Upper lobe of left lung (tissue), 6 donors: ENCODE results near the gene BUB3. TPM values are rescaled to one million over a fixed set of nuclear protein-coding genes. Genes with fewer than 3 reads are reported as not detected.

Experiments used
- ATAC-seq, 2 donors: fragments of 200-7000 bp; cut with Tn5 transposase; one replicate each; pipeline ENCODE4 v1.9.1; 2022; ENCODE audit warnings: mild to moderate bottlenecking in 2 of 2, moderate library complexity in 2 of 2; ENCODE audit not compliant: low FRiP score in 2 of 2
- DNase-seq, 2 donors: peaks; one replicate each; pipeline ENCODE4 v3.0.0-alpha.2; 2019 to 2020
- H3K27ac ChIP-seq, 4 donors: fragments of 200-600 bp; sonication (generic); one replicate each; pipeline ENCODE4 v1.5.1; 2016 to 2019
- H3K27me3 ChIP-seq, 4 donors: fragments of 200-600 bp; sonication (generic); one replicate each; pipeline ENCODE4 v1.5.1; 2017 to 2019
- H3K36me3 ChIP-seq, 4 donors: fragments of 200-600 bp; sonication (generic); one replicate each; pipeline ENCODE4 v1.5.1; 2016 to 2019
- H3K4me1 ChIP-seq, 4 donors: fragments of 200-600 bp; sonication (generic); one replicate each; pipeline ENCODE4 v1.5.1; 2018 to 2019
- H3K4me3 ChIP-seq, 4 donors: fragments of 200-600 bp; sonication (generic); one replicate each; pipeline ENCODE4 v1.5.1; 2017 to 2019; ENCODE audit warnings: mild to moderate bottlenecking in 2 of 4, moderate library complexity in 1 of 4
- H3K9me3 ChIP-seq, 4 donors: fragments of 200-600 bp; sonication (generic); one replicate each; pipeline ENCODE4 v1.5.1; 2018 to 2019
- EP300 ChIP-seq, 4 donors: sonication (generic); formaldehyde crosslinking; IDR thresholded peaks; one replicate each; pipeline ENCODE4 v1.5.1; 2017; ENCODE audit warnings: antibody characterized with exemption in 4 of 4, control low read depth in 2 of 4
- POLR2A ChIP-seq, 4 donors: fragments of 450-650 bp; IDR thresholded peaks; one replicate each; pipeline ENCODE4 v1.5.1; 2016 to 2017; ENCODE audit warnings: antibody characterized with exemption in 4 of 4, mild to moderate bottlenecking in 2 of 4
- POLR2AphosphoS5 ChIP-seq, 2 donors: sonication (generic); formaldehyde crosslinking; IDR thresholded peaks; one replicate each; pipeline ENCODE4 v1.5.1; 2017; ENCODE audit warnings: antibody characterized with exemption in 2 of 2
- WGBS, 2 donors: methylation state at CpG; one replicate each; pipeline ENCODE4 v1.1.5; 2017 to 2018; 5-methylcytosine and 5-hydroxymethylcytosine counted together
- total RNA-seq, 6 donors: library from RNA; depleted of rRNA in 4 of 6; stranded (reverse); fragments of >200 nt in 4 of 6; gene quantifications; one replicate each; pipeline versions ENCODE4 v1.1.0 to v1.2.1, GENCODE V29; 2016 to 2021
- TF ChIP-seq, protein P1 (sequence below), 6 experiments: fragments of 450-650 bp in 4 of 6; fragments of 200-600 bp in 2 of 6; sonication (generic) in 2 of 6; IDR thresholded peaks; one replicate each; pipeline ENCODE4 v1.5.1; 2016 to 2019; ENCODE audit warnings: antibody characterized with exemption in 6 of 6
- donor health status: DM: no; HTN: no; CAD: no; lungs with moderate emphysema.
- donor health status: DM: no; HTN: yes; CAD: no; lungs with severe emphysema.

BUB3 gene
- total RNA-seq, 6 donors from 2014 or later: 41.0 to 138 (median 52.4) TPM

DNA sequence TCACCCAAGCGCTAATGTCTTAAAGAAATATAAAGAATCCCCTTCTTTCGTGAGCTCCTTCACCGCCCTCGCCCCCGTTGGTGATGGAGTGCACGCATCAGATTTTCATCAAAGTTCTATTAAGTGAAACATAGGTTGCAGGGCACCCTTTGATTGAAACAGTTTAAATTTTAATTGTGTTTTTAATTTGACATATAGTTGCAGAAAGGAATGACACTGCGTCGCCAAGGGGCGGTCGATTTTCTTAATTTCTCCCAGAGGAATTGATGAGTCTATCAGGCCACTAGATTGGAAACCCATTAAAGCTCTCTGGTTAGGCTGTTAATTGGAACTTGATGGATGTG, 10.4 kb upstream of the BUB3 start:
- DNase-seq (no peak), ATAC-seq (no peak)
- Histone ChIP-seq H3K9me3 (no peaks in the 10 kb centered on the region), H3K4me3 (no peak overlapping the region), H3K36me3 (no peaks in the 10 kb centered on the region), H3K4me1 (peaks cover 18 to 69% (median 40%) of the 10 kb centered on the region in 4 donors), H3K27me3 (peaks cover 0 to 99% (median 66%) of the 10 kb centered on the region in 4 donors), H3K27ac (no peak overlapping the region)
- WGBS, 2 donors: 11 to 14% methylated on average over 10 of the region's 10 CpGs
- TF ChIP-seq POLR2AphosphoS5 (IDR thresholded peaks at IDR 0.05) (no peak), EP300 (IDR thresholded peaks at IDR 0.05) (no peak), POLR2A (IDR thresholded peaks at IDR 0.05) (no peak)
- TF ChIP-seq, protein P1, sequence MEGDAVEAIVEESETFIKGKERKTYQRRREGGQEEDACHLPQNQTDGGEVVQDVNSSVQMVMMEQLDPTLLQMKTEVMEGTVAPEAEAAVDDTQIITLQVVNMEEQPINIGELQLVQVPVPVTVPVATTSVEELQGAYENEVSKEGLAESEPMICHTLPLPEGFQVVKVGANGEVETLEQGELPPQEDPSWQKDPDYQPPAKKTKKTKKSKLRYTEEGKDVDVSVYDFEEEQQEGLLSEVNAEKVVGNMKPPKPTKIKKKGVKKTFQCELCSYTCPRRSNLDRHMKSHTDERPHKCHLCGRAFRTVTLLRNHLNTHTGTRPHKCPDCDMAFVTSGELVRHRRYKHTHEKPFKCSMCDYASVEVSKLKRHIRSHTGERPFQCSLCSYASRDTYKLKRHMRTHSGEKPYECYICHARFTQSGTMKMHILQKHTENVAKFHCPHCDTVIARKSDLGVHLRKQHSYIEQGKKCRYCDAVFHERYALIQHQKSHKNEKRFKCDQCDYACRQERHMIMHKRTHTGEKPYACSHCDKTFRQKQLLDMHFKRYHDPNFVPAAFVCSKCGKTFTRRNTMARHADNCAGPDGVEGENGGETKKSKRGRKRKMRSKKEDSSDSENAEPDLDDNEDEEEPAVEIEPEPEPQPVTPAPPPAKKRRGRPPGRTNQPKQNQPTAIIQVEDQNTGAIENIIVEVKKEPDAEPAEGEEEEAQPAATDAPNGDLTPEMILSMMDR (IDR thresholded peaks at IDR 0.05): no peak

DNA sequence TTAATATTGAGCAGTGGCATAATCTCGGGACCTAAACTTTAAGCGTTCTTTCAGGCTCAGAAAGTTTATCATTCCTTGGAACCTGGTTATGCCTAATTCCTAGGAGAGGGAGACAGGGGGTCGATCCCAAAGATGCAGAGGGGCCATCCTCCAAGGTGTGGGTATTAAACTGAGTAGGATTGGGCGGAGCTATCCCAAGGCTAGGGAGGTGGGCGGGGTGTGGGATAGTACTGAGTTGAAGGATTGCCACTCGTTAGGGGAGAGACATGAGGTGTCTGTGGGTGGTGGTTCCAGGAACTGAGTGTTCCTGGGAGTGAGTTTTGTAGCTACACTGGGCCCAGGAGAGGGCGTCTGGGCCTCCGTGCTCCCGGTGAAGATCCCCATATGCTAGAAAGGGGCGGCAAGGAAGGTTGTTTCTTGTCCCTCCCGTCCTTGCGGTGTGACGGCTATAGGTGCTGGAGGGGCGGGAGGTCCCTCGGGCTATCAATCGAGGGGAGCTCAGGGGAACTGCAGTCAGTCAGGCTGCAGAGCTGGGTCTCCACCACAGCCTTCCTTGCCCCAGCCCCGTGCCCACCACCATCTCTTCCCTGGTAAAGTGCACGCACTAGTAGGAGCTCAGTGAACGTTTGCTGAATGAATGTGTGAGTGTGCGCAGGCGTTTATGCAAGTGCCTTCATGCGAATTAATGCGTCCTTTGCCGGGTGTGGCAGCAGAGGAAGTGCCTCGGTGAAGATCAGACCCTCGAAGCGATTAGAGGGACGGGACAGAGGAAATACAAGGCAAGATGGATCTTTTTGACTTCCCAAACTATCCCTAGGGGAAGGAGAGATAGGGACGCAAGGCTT, 9.3 kb upstream of the BUB3 start:
- Histone ChIP-seq H3K27ac (no peak overlapping the region), H3K36me3 (no peaks in the 10 kb centered on the region), H3K27me3 (peaks cover 2 to 98% (median 68%) of the 10 kb centered on the region in 4 donors), H3K4me1 (peaks cover 25 to 67% (median 44%) of the 10 kb centered on the region in 4 donors), H3K4me3 (no peak overlapping the region), H3K9me3 (no peaks in the 10 kb centered on the region)
- DNase-seq (no peak), ATAC-seq (peak in 1 of 2 donors; percentile 9)
- TF ChIP-seq, protein P1 (IDR thresholded peaks at IDR 0.05): no peak
- TF ChIP-seq EP300 (IDR thresholded peaks at IDR 0.05): no peak
- no peak for TF ChIP-seq POLR2A (IDR thresholded peaks at IDR 0.05)
- no peak for TF ChIP-seq POLR2AphosphoS5 (IDR thresholded peaks at IDR 0.05)
- WGBS, 2 donors: 4 to 6% methylated on average over 22 to 27 of the region's 29 CpGs

DNA sequence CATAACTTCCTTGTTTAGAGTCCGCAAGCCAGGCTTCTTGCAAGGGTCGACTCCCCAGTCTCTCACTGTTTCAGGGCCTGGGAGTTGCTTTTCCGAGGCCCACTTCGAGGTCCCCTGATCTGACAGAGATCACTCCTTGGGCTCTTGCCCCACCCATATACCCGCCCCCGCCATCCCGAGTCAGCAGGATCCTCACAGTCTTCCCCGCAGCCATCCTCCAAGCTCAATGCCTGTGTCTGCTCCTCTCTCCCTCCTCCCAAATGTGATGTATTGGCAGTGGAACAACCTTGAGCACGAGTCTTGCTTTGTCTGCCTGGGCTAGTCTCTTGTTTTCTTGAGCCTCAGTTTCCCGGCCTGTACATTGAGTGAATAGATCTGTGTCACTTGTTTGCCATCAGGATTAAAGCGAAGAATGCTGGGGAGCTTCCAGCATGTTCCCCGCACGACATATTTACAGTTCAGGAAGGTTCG, 8.6 kb upstream of the BUB3 start:
- H3K4me1 ChIP-seq: peaks cover 30 to 68% (median 46%) of the 10 kb centered on the region in 4 donors
- ATAC-seq: no peak
- 3 to 8% methylated on average over 12 to 14 of the region's 14 CpGs for WGBS, 2 donors
- TF ChIP-seq EP300 (IDR thresholded peaks at IDR 0.05) (no peak), POLR2AphosphoS5 (IDR thresholded peaks at IDR 0.05) (no peak), POLR2A (IDR thresholded peaks at IDR 0.05) (no peak)
- TF ChIP-seq, protein P1 (IDR thresholded peaks at IDR 0.05): no peak
- H3K4me3 ChIP-seq: no peak overlapping the region
- H3K9me3 ChIP-seq: no peaks in the 10 kb centered on the region
- DNase-seq: no peak
- H3K27me3 ChIP-seq: peaks cover 2 to 98% (median 67%) of the 10 kb centered on the region in 4 donors
- H3K27ac ChIP-seq: no peak overlapping the region
- no peaks in the 10 kb centered on the region for H3K36me3 ChIP-seq

DNA sequence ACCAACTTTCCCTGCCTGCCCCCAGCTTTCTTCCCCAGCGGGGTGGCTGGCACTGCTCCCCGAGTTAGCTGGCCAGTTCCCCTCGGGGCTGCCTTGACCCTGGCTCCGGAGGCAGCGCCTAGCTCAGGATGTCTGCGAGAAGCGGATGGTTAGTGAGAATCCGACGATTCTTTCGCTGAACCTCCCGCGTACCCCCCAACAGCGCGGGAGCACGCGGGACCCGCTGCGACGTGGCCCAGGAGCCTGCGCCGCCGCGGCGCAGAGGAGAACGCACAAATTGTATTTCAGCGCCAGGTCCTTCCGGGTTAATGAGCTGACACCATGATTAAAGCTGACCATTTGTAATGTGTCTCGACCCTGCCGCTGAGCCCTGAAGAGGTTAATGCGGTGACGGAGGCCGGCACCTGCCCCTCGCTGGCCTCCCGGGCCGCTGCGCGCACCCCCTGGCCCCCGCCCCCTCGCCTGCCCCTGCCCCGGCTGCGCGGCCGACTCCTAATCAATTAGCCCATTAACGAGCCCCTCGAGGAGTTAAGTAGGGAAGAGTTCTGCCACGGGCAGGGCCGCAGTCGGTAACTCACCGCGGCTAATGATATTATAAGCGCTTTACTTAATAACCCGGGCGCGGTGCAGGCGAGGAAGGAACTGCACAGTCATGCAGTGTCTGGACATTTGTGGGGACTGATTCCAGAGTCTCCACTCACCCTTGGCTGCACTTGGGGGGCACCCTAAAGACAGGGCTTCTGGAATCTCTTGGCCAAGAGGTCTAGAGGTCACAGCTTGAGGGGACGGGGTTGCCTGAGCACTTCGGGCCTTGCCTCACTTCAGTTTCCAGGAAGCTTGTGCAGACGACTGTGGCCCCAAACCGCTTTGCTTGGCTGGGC, 7.9 kb upstream of the BUB3 start:
- TF ChIP-seq EP300 (IDR thresholded peaks at IDR 0.05) (no peak), POLR2AphosphoS5 (IDR thresholded peaks at IDR 0.05) (no peak), POLR2A (IDR thresholded peaks at IDR 0.05) (no peak)
- TF ChIP-seq, protein P1 (IDR thresholded peaks at IDR 0.05): no peak
- H3K9me3 ChIP-seq: no peaks in the 10 kb centered on the region
- peaks cover 2 to 98% (median 70%) of the 10 kb centered on the region in 4 donors for H3K27me3 ChIP-seq
- no peaks in the 10 kb centered on the region for H3K36me3 ChIP-seq
- H3K27ac ChIP-seq: no peak overlapping the region
- peaks cover 36 to 75% (median 53%) of the 10 kb centered on the region in 4 donors for H3K4me1 ChIP-seq
- WGBS, 2 donors: 4% methylated on average over 17 to 56 of the region's 59 CpGs
- no peak overlapping the region for H3K4me3 ChIP-seq
- no peak for ATAC-seq
- peak in 1 of 2 donors; percentile 69 for DNase-seq
